Measurements from ENCODE around the gene NR2F1-AS1. TPM values are rescaled to one million over a fixed set of nuclear protein-coding genes. Genes with fewer than 3 reads are reported as not detected.

The NR2F1-AS1 gene
- polyA plus RNA-seq, 1 donor (not counting 4 experiments of a cell fraction or from before 2014, with no cell fraction given): 0.25 TPM

- H4K20me1 ChIP-seq (ENCODE audit: control insufficient read depth, extremely low read depth, insufficient read depth, low read length): no peaks in the 10 kb centered on the region
- DNase-seq (ENCODE audit: low read depth, low spot score) (no peak), FAIRE-seq (no peak)
- H2AFZ ChIP-seq (ENCODE audit: control insufficient read depth, low read length): no peak overlapping the region
- dilution Hi-C loops (cut with MboI; ENCODE audit: extremely low pct_ligation_motif_present, low sequenced_read_pairs): no loop called here
- H3K36me3 ChIP-seq (ENCODE audit: control insufficient read depth in 2 of 2, extremely low read depth in 1 of 2, insufficient read depth in 2 of 2, low read length in 2 of 2): no peaks in the 10 kb centered on the region
- H3K4me3 ChIP-seq (ENCODE audit: control insufficient read depth in 2 of 3, extremely low read depth in 1 of 3, insufficient read depth in 2 of 3, low read depth in 1 of 3, low read length in 3 of 3): peak overlapping the region in 2 of 3 experiments; percentile 21 to 38
- peaks cover 8% of the 10 kb centered on the region for H3K9me3 ChIP-seq (ENCODE audit: control insufficient read depth, low read depth, low read length)
- peaks cover 8% of the 10 kb centered on the region for H3K4me1 ChIP-seq (ENCODE audit: control insufficient read depth, extremely low read depth, insufficient read depth, low read length)
- H3K9ac ChIP-seq (ENCODE audit: control insufficient read depth, extremely low read depth, insufficient read depth, low read length): no peak overlapping the region
- peak overlapping the region; percentile 75 for H3K4me2 ChIP-seq (ENCODE audit: control insufficient read depth, extremely low read depth, insufficient read depth, low read depth, low read length)
- TF ChIP-seq EZH2 (IDR thresholded peaks at IDR 0.05; ENCODE audit: low read length): no peak
- TF ChIP-seq CTCF (optimal IDR thresholded peaks at IDR 0.05 in 1 of 3, IDR thresholded peaks at IDR 0.05 in 1 of 3, conservative IDR thresholded peaks at IDR 0.05 in 1 of 3; ENCODE audit: extremely low read depth in 1 of 3, insufficient read depth in 2 of 3, low read length in 3 of 3): no peak
- no peaks in the 10 kb centered on the region for H3K79me2 ChIP-seq (ENCODE audit: control insufficient read depth, insufficient read depth, low read length)
- no peak overlapping the region for H3K27ac ChIP-seq (ENCODE audit: control insufficient read depth, insufficient read depth, low read length)
- peaks cover 76% of the 10 kb centered on the region for H3K27me3 ChIP-seq (ENCODE audit: control insufficient read depth, extremely low read depth, insufficient read depth, low read length)
- no peaks in the 10 kb centered on the region for H3K9me1 ChIP-seq (ENCODE audit: control insufficient read depth, extremely low read depth, insufficient read depth, low read length)
Observed at GRCh38 chr5:93584596-93585040, 3.6 kb upstream of the NR2F1-AS1 start.

GRCh38 chr5:93583768-93584595 is 3.0 kb upstream of the NR2F1-AS1 start:
- Histone ChIP-seq H3K4me3 (ENCODE audit: control insufficient read depth in 2 of 3, extremely low read depth in 1 of 3, insufficient read depth in 2 of 3, low read depth in 1 of 3, low read length in 3 of 3) (peak overlapping the region in 2 of 3 experiments; percentile 21 to 38), H3K4me1 (ENCODE audit: control insufficient read depth, extremely low read depth, insufficient read depth, low read length) (peaks cover 8% of the 10 kb centered on the region), H3K36me3 (ENCODE audit: control insufficient read depth in 2 of 2, extremely low read depth in 1 of 2, insufficient read depth in 2 of 2, low read length in 2 of 2) (no peaks in the 10 kb centered on the region), H3K4me2 (ENCODE audit: control insufficient read depth, extremely low read depth, insufficient read depth, low read depth, low read length) (peak overlapping the region; percentile 75), H3K9me3 (ENCODE audit: control insufficient read depth, low read depth, low read length) (peaks cover 8% of the 10 kb centered on the region), H3K27me3 (ENCODE audit: control insufficient read depth, extremely low read depth, insufficient read depth, low read length) (peaks cover 76% of the 10 kb centered on the region), H3K9ac (ENCODE audit: control insufficient read depth, extremely low read depth, insufficient read depth, low read length) (no peak overlapping the region), H3K79me2 (ENCODE audit: control insufficient read depth, insufficient read depth, low read length) (no peaks in the 10 kb centered on the region), H3K9me1 (ENCODE audit: control insufficient read depth, extremely low read depth, insufficient read depth, low read length) (no peaks in the 10 kb centered on the region), H3K27ac (ENCODE audit: control insufficient read depth, insufficient read depth, low read length) (no peak overlapping the region), H2AFZ (ENCODE audit: control insufficient read depth, low read length) (no peak overlapping the region), H4K20me1 (ENCODE audit: control insufficient read depth, extremely low read depth, insufficient read depth, low read length) (no peaks in the 10 kb centered on the region)
- dilution Hi-C loops (cut with MboI; ENCODE audit: extremely low pct_ligation_motif_present, low sequenced_read_pairs): no loop called here
- TF ChIP-seq CTCF (optimal IDR thresholded peaks at IDR 0.05 in 1 of 3, IDR thresholded peaks at IDR 0.05 in 1 of 3, conservative IDR thresholded peaks at IDR 0.05 in 1 of 3; ENCODE audit: extremely low read depth in 1 of 3, insufficient read depth in 2 of 3, low read length in 3 of 3): no peak
- TF ChIP-seq EZH2 (IDR thresholded peaks at IDR 0.05; ENCODE audit: low read length): peak; percentile 49
- no peak for DNase-seq (ENCODE audit: low read depth, low spot score)
- no peak for FAIRE-seq

All from keratinocyte (primary cell).